Astrocyte (in vitro differentiated cells and primary cell): ENCODE data around the gene ST6GALNAC4. TPM values are rescaled to one million over a fixed set of nuclear protein-coding genes. Genes with fewer than 3 reads are reported as not detected.

ENCODE experiments used
- DNase-seq: peaks from one replicate; pipeline ENCODE4 v3.0.0-alpha.2; 2010; ENCODE audit warnings: low read depth
- FAIRE-seq: peaks from 2 replicates; lab custom pipeline; 2011; peaks lifted over from hg19 to GRCh38; lab: Jason Lieb, UNC
- H2AFZ ChIP-seq: 2 replicates; pipeline ENCODE4 v1.6.0; 2012; ENCODE audit warnings: low read depth, low read length, inconsistent platforms
- H3K27ac ChIP-seq: 2 replicates; pipeline ENCODE4 v1.5.1; 2011; ENCODE audit warnings: low read depth, low read length, inconsistent platforms
- H3K27me3 ChIP-seq: 2 replicates; pipeline ENCODE4 v1.6.0; 2011; ENCODE audit warnings: low read length, inconsistent platforms; ENCODE audit not compliant: insufficient read depth
- H3K36me3 ChIP-seq: 2 replicates; pipeline ENCODE4 v1.5.1; 2011; ENCODE audit warnings: low read length, inconsistent platforms; ENCODE audit not compliant: insufficient read depth
- H3K4me1 ChIP-seq: 2 replicates; pipeline ENCODE4 v1.5.1; 2011; ENCODE audit warnings: low read length, inconsistent platforms; ENCODE audit not compliant: insufficient read depth
- H3K4me2 ChIP-seq: 2 replicates; pipeline ENCODE4 v1.6.0; 2012; ENCODE audit warnings: low read length, inconsistent platforms
- H3K4me3 ChIP-seq: 2 replicates; pipeline ENCODE4 v1.5.1; 2011; ENCODE audit warnings: low read depth, mild to moderate bottlenecking, low read length, inconsistent platforms; ENCODE audit not compliant: insufficient read depth
- H3K79me2 ChIP-seq: 2 replicates; pipeline ENCODE4 v1.6.0; 2012; ENCODE audit warnings: mild to moderate bottlenecking, low read length, inconsistent platforms; ENCODE audit not compliant: insufficient read depth
- H3K9ac ChIP-seq: 2 replicates; pipeline ENCODE4 v1.6.0; 2012; ENCODE audit warnings: mild to moderate bottlenecking, low read length, inconsistent platforms
- H3K9me3 ChIP-seq: 2 replicates; pipeline ENCODE4 v1.5.1; 2012; ENCODE audit warnings: low read depth, mild to moderate bottlenecking, low read length, inconsistent platforms; ENCODE audit not compliant: insufficient read depth
- H4K20me1 ChIP-seq: 2 replicates; pipeline ENCODE4 v1.6.0; 2012; ENCODE audit warnings: low read length, inconsistent platforms; ENCODE audit not compliant: insufficient read depth
- H3K27ac Mint-ChIP-seq: one replicate; pipeline ENCODE4 v1.8.0; 2021; ENCODE audit warnings: mild to moderate bottlenecking, mixed read lengths; ENCODE audit not compliant: unreplicated experiment
- H3K27me3 Mint-ChIP-seq: one replicate; pipeline ENCODE4 v1.8.0; 2021; ENCODE audit warnings: low read depth, mixed read lengths; ENCODE audit not compliant: unreplicated experiment
- H3K36me3 Mint-ChIP-seq: one replicate; pipeline ENCODE4 v1.8.0; 2021; ENCODE audit warnings: low read depth, mixed read lengths; ENCODE audit not compliant: unreplicated experiment
- H3K4me1 Mint-ChIP-seq: one replicate; pipeline ENCODE4 v1.8.0; 2021; ENCODE audit warnings: low read depth, mixed read lengths; ENCODE audit not compliant: unreplicated experiment
- H3K4me3 Mint-ChIP-seq: one replicate; pipeline ENCODE4 v1.8.0; 2021; ENCODE audit warnings: mild to moderate bottlenecking, moderate library complexity, mixed read lengths; ENCODE audit not compliant: unreplicated experiment
- H3K9me3 Mint-ChIP-seq: one replicate; pipeline ENCODE4 v1.8.0; 2021; ENCODE audit warnings: mild to moderate bottlenecking, mixed read lengths; ENCODE audit not compliant: unreplicated experiment
- EZH2 ChIP-seq: IDR thresholded peaks from 2 replicates; pipeline ENCODE4 v1.6.1; 2012; ENCODE audit warnings: mild to moderate bottlenecking, low read length, inconsistent platforms; ENCODE audit not compliant: insufficient read depth
- microRNA-seq: library from miRNA; unstranded; fragments of <30 nt; microRNA quantifications from one replicate; pipeline ENCODE4 v1.2.0, GENCODE V29; 2020
- total RNA-seq: library from RNA; stranded (reverse); gene quantifications from 2 replicates; pipeline ENCODE4 v1.2.1, GENCODE V29; 2021
- TF ChIP-seq, protein P1 (sequence below): IDR thresholded peaks from 2 replicates; pipeline ENCODE4 v1.5.1; 2011; ENCODE audit warnings: low read depth, mild to moderate bottlenecking, inconsistent platforms, low read length, moderate library complexity; ENCODE audit not compliant: insufficient read depth

ST6GALNAC4 gene
- total RNA-seq, 1 donor from 2014 or later: 14.5 TPM

GRCh38 chr9:127858041-127858512, 58.8 kb downstream of the ST6GALNAC4 start:
- Mint-ChIP-seq H3K4me1 (no peaks in the 10 kb centered on the region), H3K27ac (peak overlapping the region; percentile 58)
- no peak overlapping the region for H3K27ac ChIP-seq

More at GRCh38 chr9:127858041-127858512, 58.8 kb downstream of the ST6GALNAC4 start:
- Mint-ChIP-seq H3K4me3 (no peak overlapping the region), H3K9me3 (peaks cover 5% of the 10 kb centered on the region), H3K36me3 (no peaks in the 10 kb centered on the region), H3K27me3 (peaks cover 23% of the 10 kb centered on the region)
- no peaks in the 10 kb centered on the region for H3K9me3 ChIP-seq
- H3K27me3 ChIP-seq: no peaks in the 10 kb centered on the region
- H3K9ac ChIP-seq: no peak overlapping the region
- no peaks in the 10 kb centered on the region for H4K20me1 ChIP-seq
- FAIRE-seq: no peak
- no peaks in the 10 kb centered on the region for H3K36me3 ChIP-seq
- DNase-seq: no peak
- no peak overlapping the region for H3K4me3 ChIP-seq
- peaks cover 9% of the 10 kb centered on the region for H3K4me1 ChIP-seq
- H3K4me2 ChIP-seq: no peak overlapping the region
- H2AFZ ChIP-seq: no peak overlapping the region
- TF ChIP-seq, protein P1, sequence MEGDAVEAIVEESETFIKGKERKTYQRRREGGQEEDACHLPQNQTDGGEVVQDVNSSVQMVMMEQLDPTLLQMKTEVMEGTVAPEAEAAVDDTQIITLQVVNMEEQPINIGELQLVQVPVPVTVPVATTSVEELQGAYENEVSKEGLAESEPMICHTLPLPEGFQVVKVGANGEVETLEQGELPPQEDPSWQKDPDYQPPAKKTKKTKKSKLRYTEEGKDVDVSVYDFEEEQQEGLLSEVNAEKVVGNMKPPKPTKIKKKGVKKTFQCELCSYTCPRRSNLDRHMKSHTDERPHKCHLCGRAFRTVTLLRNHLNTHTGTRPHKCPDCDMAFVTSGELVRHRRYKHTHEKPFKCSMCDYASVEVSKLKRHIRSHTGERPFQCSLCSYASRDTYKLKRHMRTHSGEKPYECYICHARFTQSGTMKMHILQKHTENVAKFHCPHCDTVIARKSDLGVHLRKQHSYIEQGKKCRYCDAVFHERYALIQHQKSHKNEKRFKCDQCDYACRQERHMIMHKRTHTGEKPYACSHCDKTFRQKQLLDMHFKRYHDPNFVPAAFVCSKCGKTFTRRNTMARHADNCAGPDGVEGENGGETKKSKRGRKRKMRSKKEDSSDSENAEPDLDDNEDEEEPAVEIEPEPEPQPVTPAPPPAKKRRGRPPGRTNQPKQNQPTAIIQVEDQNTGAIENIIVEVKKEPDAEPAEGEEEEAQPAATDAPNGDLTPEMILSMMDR: no peak
- no peak for TF ChIP-seq EZH2
- peaks cover 14% of the 10 kb centered on the region for H3K79me2 ChIP-seq

Small RNAs within 50 kb of the gene (microRNA-seq; reads per million reads assigned to microRNA genes)
- gene MIR4672: 0.82 reads per million

Other genes with a start within 250 kb of the ST6GALNAC4 start
- 0.09 TPM in 1 of 2 replicates, not detected in the other for gene CFAP157, start 210.1 kb downstream of the ST6GALNAC4 start, total RNA-seq
- gene PTRH1, start 201.4 kb downstream of the ST6GALNAC4 start, total RNA-seq: 9.9 and 13.5 TPM in 2 replicates
- gene TTC16, start 201.0 kb downstream of the ST6GALNAC4 start, total RNA-seq: not detected in 2 replicates
- gene TOR2A, start 181.7 kb downstream of the ST6GALNAC4 start, total RNA-seq: 7.5 and 8.5 TPM in 2 replicates
- 4.6 and 5.8 TPM in 2 replicates for gene SH2D3C, start 138.4 kb downstream of the ST6GALNAC4 start, total RNA-seq
- 70.5 and 71.7 TPM in 2 replicates for gene CDK9, start 131.0 kb downstream of the ST6GALNAC4 start, total RNA-seq
- 44.6 and 49.4 TPM in 2 replicates for gene FPGS, start 114.2 kb downstream of the ST6GALNAC4 start, total RNA-seq
- gene ENG, start 62.4 kb downstream of the ST6GALNAC4 start, total RNA-seq: 1.2 and 1.5 TPM in 2 replicates
- gene AK1, start 39.4 kb downstream of the ST6GALNAC4 start, total RNA-seq: 78.0 and 79.5 TPM in 2 replicates
- 30.4 and 37.5 TPM in 2 replicates for gene ST6GALNAC6, start 17.4 kb downstream of the ST6GALNAC4 start, total RNA-seq
- 4.6 and 4.9 TPM in 2 replicates for gene PIP5KL1, start 13.7 kb upstream of the ST6GALNAC4 start, total RNA-seq
- 32.7 and 34.3 TPM in 2 replicates for gene DPM2, start 20.8 kb upstream of the ST6GALNAC4 start, total RNA-seq
- 26.0 and 26.4 TPM in 2 replicates for gene EEIG1, start 63.9 kb upstream of the ST6GALNAC4 start, total RNA-seq
- gene NAIF1, start 150.3 kb upstream of the ST6GALNAC4 start, total RNA-seq: 9.6 and 10.2 TPM in 2 replicates
- 9.8 and 14.4 TPM in 2 replicates for gene SLC25A25, start 151.2 kb upstream of the ST6GALNAC4 start, total RNA-seq
- 44.1 and 44.4 TPM in 2 replicates for gene PTGES2, start 210.7 kb upstream of the ST6GALNAC4 start, total RNA-seq
- not detected in 2 replicates for gene LCN2, start 232.4 kb upstream of the ST6GALNAC4 start, total RNA-seq
- gene BBLN, start 243.2 kb upstream of the ST6GALNAC4 start, total RNA-seq: 47.3 and 56.6 TPM in 2 replicates